OCI-LY7 (cell line): Measurements from ENCODE around the gene CFL2. TPM values are rescaled to one million over a fixed set of nuclear protein-coding genes. Genes with fewer than 3 reads are reported as not detected.
A peak's percentile ranks its signal among the peaks of the same experiment; 100 is the strongest.
"Not testable (repeated sequence)": the region's sequence is repeated elsewhere in the genome, so short reads cannot be mapped to it uniquely, and the experiment has no call there.

Source experiments
- BruUV-seq: library from RNA; stranded (reverse); fragments of 400-500 nt; replicated peaks from 2 replicates; lab custom pipeline; 2021; lab: Mats Ljungman, UMichigan
- CTCF ChIA-PET: fragments of 300-600 bp; sonication (Branson Sonifier 250); formaldehyde crosslinking; loops from one replicate; lab custom pipeline; 2022; ENCODE audit warnings: antibody characterized with exemption; ENCODE audit not compliant: unreplicated experiment; lab: Charles Lee
- POLR2A ChIA-PET: fragments of 300-600 bp; sonication (Branson Sonifier 250); formaldehyde crosslinking; loops from one replicate; lab custom pipeline; 2022; ENCODE audit warnings: antibody characterized with exemption; lab: Charles Lee
- DNase-seq: peaks from one replicate; pipeline ENCODE4 v3.0.0-alpha.2; 2015; ENCODE audit warnings: low spot score
- H2AFZ ChIP-seq: fragments of 200-600 bp; sonication (generic), shearing (Covaris generic); 2 replicates; pipeline ENCODE4 v1.6.1; 2014; ENCODE audit warnings: mild to moderate bottlenecking, antibody characterized with exemption, low read length, moderate library complexity
- H3K27ac ChIP-seq: fragments of 200-600 bp; sonication (generic); 2 replicates; pipeline ENCODE4 v1.5.1; 2014; ENCODE audit warnings: mixed run types, low read depth, mild to moderate bottlenecking, moderate library complexity, low read length, inconsistent platforms; ENCODE audit not compliant: poor library complexity, severe bottlenecking
- H3K36me3 ChIP-seq: fragments of 200-600 bp; sonication (generic); 2 replicates; pipeline ENCODE4 v1.6.1; 2014; ENCODE audit warnings: mild to moderate bottlenecking, antibody characterized with exemption, low read length, moderate library complexity, mixed read lengths; ENCODE audit not compliant: insufficient read depth
- H3K4me1 ChIP-seq: fragments of 200-600 bp; sonication (generic); 2 replicates; pipeline ENCODE4 v1.5.1; 2014; ENCODE audit warnings: mild to moderate bottlenecking, low read length; ENCODE audit not compliant: insufficient read depth, poor library complexity, severe bottlenecking
- H3K4me2 ChIP-seq: fragments of 200-600 bp; sonication (generic); 2 replicates; pipeline ENCODE4 v1.6.1; 2014; ENCODE audit warnings: mild to moderate bottlenecking, low read length
- H3K4me3 ChIP-seq: fragments of 200-600 bp; sonication (generic); 2 replicates; pipeline ENCODE4 v1.5.1; 2014; ENCODE audit warnings: mild to moderate bottlenecking, low read depth, low read length; ENCODE audit not compliant: poor library complexity, severe bottlenecking
- H3K79me2 ChIP-seq: fragments of 200-600 bp; sonication (generic); 2 replicates; pipeline ENCODE4 v1.6.1; 2016; ENCODE audit warnings: low read depth, mild to moderate bottlenecking, low read length, moderate library complexity, mixed read lengths; ENCODE audit not compliant: insufficient read depth
- H3K9me2 ChIP-seq: fragments of 200-600 bp; sonication (generic); 2 replicates; pipeline ENCODE4 v1.6.1; 2016; ENCODE audit warnings: mild to moderate bottlenecking, low read length, mixed read lengths; ENCODE audit not compliant: insufficient read depth
- H3K9me3 ChIP-seq: fragments of 200-600 bp; sonication (generic); 2 replicates; pipeline ENCODE4 v1.6.1; 2014; ENCODE audit warnings: mild to moderate bottlenecking, mixed run types, low read length, mixed read lengths
- H4K20me1 ChIP-seq: fragments of 200-600 bp; sonication (generic); 2 replicates; pipeline ENCODE4 v1.6.1; 2014; ENCODE audit warnings: mild to moderate bottlenecking, antibody characterized with exemption, low read length, moderate library complexity, mixed read lengths; ENCODE audit not compliant: insufficient read depth
- EZH2phosphoT487 ChIP-seq: fragments of 200-600 bp; sonication (generic); IDR thresholded peaks from 2 replicates; pipeline ENCODE4 v1.6.1; 2018; ENCODE audit warnings: low read depth, borderline replicate concordance, mild to moderate bottlenecking, mixed run types, antibody characterized with exemption, low read length, moderate library complexity, mixed read lengths
- intact Hi-C: fragments of 100-400 bp; cut with micrococcal nuclease; formaldehyde crosslinking; loops from one replicate; pipeline ENCODE4 v1.10.0; 2022; ENCODE audit not compliant: unreplicated experiment
- total RNA-seq, 2 experiments: library from RNA; depleted of rRNA in 1 of 2; stranded (reverse); fragments of >200 nt in 1 of 2; shearing (Covaris generic) in 1 of 2; gene quantifications; 2 replicates each; pipeline ENCODE4 v1.2.3, GENCODE V29; 2014 to 2022
- TF ChIP-seq, protein P1 (sequence below): fragments of 200-600 bp; sonication (generic); conservative IDR thresholded peaks from 2 replicates; pipeline ENCODE4 v1.5.1; 2014; ENCODE audit warnings: mild to moderate bottlenecking, antibody characterized with exemption, low read length, moderate library complexity, mixed read lengths

Gene CFL2
- total RNA-seq, 2 experiments from 2014 or later = 7.1 to 24.7 TPM

DNA sequence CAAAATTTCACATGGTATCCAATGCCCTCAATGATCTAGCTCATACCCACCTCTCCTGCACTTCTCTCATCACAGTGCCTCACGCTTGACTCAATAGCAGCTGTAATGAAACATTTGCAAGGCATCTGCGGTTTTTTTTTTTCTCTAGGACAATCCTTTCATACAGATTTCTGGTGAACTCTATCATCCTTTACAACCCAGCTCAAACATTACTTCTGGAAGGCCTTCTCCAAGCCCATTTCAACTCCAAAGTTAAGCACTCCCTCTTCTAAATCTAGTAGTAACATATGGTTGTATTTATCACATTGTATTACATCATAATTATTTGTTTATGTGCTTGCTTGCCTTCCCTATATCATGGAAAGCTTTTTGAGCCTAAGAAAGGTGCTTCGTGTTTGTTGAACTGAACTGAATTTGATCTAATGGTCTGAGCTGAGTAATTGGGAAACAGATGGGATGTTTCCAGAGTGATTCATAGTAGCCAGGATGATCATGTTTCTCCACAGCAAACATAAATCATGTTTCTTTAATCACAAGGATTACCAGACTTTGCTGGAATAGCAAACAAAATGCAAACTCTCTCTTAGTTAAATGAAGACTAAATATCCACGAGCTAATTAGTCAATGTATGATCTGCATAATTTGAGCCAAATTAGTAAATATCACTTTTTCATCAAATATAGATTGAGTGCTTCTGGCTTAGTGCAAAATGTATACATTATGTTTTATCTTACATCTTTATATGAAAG, 14.3 kb downstream of the CFL2 start:
- Histone ChIP-seq H3K36me3 (no peaks in the 10 kb centered on the region), H3K4me1 (no peaks in the 10 kb centered on the region), H3K4me2 (no peak overlapping the region), H4K20me1 (no peaks in the 10 kb centered on the region), H3K27ac (no peak overlapping the region), H2AFZ (no peak overlapping the region), H3K79me2 (no peaks in the 10 kb centered on the region), H3K9me2 (no peaks in the 10 kb centered on the region), H3K4me3 (no peak overlapping the region), H3K9me3 (no peaks in the 10 kb centered on the region)
- TF ChIP-seq, protein P1, sequence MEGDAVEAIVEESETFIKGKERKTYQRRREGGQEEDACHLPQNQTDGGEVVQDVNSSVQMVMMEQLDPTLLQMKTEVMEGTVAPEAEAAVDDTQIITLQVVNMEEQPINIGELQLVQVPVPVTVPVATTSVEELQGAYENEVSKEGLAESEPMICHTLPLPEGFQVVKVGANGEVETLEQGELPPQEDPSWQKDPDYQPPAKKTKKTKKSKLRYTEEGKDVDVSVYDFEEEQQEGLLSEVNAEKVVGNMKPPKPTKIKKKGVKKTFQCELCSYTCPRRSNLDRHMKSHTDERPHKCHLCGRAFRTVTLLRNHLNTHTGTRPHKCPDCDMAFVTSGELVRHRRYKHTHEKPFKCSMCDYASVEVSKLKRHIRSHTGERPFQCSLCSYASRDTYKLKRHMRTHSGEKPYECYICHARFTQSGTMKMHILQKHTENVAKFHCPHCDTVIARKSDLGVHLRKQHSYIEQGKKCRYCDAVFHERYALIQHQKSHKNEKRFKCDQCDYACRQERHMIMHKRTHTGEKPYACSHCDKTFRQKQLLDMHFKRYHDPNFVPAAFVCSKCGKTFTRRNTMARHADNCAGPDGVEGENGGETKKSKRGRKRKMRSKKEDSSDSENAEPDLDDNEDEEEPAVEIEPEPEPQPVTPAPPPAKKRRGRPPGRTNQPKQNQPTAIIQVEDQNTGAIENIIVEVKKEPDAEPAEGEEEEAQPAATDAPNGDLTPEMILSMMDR = no peak
- TF ChIP-seq EZH2phosphoT487 = no peak
- ChIA-PET CTCF (interaction anchor here (1.4 kb wide), 1 partner anchor 10 kb away, joined by 3 read pairs; no protein-coding TSS in a partner anchor), POLR2A (interaction anchor here (0.6 to 3.6 kb wide), 7 partner anchors 9 to 188 kb away, joined by 3 to 17 read pairs (median 3); no protein-coding TSS in a partner anchor)
- intact Hi-C loops = no loop called here
- DNase-seq = no peak
- no TSS peak for BruUV-seq

DNA sequence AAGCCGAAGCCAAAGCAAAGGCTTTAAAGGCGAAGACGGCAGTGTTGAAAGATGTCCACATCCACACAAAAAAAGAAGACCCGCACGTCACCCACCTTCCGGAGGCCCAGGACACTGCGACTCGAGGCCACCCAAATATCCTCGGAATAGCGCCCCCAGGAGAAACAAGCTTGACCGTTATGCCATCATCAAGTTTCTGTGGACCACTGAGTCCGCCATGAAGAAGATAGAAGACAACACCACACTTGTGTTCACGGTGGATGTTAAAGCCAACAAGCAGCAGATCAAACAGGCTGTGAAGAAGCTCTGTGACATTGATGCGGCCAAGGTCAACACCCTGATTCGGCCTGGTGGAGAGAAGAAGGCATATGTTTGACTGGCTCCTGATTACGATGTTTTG, 20.2 kb downstream of the CFL2 start:
- CTCF ChIA-PET, H3K79me2 ChIP-seq, H3K4me3 ChIP-seq, H3K9me3 ChIP-seq, H3K4me1 ChIP-seq, H4K20me1 ChIP-seq, H3K4me2 ChIP-seq, H3K27ac ChIP-seq, DNase-seq, H2AFZ ChIP-seq, intact Hi-C loops, BruUV-seq, H3K36me3 ChIP-seq, H3K9me2 ChIP-seq: not testable (repeated sequence)
- POLR2A ChIA-PET = interaction anchor here (0.5 to 0.6 kb wide), 2 partner anchors 140 to 714 kb away, joined by 3 to 6 read pairs; no protein-coding TSS in a partner anchor
- TF ChIP-seq, protein P1 = peak; percentile 22; the same call in 1 of the 2 replicates

DNA sequence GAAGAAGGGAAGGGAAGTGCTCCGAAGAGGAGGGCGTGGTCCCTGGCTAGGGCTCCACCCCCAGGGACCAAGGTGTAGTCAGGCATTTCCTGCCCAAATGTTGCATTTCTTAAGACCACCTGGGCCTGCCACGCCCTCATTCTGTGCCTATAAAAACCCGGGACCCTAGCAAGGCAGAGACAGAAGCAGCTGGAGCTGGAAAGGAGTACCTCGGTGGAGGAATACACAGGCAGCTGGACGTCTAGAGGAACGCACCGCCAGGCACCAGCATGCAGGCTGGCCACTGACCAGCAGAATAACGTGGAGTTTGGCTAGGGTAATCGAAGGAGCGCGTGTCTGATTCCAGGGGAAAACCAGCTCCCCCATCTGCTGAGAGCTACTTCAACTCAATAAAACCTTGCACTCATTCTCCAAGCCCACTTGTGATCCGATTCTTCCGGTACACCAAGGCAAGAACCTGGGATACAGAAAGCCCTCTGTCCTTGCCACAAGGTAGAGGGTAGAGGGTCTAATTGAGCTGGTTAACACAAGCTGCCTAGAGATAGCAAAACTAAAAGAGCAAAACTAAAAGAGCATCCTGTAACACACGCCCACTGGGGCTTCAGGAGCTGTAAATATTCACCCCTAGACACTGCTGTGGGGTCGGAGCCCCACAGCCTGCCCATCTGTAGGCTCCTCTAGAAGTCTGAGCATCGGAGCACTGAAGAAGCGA, 21.0 kb downstream of the CFL2 start:
- TF ChIP-seq, protein P1 = no peak
- TF ChIP-seq EZH2phosphoT487 = no peak
- no peak overlapping the region for H3K27ac ChIP-seq
- BruUV-seq = no TSS peak
- H3K79me2 ChIP-seq = no peaks in the 10 kb centered on the region
- H4K20me1 ChIP-seq = no peaks in the 10 kb centered on the region
- H3K4me3 ChIP-seq = no peak overlapping the region
- ChIA-PET POLR2A (interaction anchor here (0.5 to 1.0 kb wide), 2 partner anchors 29 to 1040 kb away, joined by 3 to 4 read pairs; no protein-coding TSS in a partner anchor), CTCF (no interaction called here)
- intact Hi-C loops = no loop called here
- peaks cover 8% of the 10 kb centered on the region for H3K4me1 ChIP-seq
- no peaks in the 10 kb centered on the region for H3K36me3 ChIP-seq
- H3K9me3 ChIP-seq = no peaks in the 10 kb centered on the region
- H3K9me2 ChIP-seq = no peaks in the 10 kb centered on the region
- H3K4me2 ChIP-seq = no peak overlapping the region
- peak; percentile 24 for DNase-seq
- no peak overlapping the region for H2AFZ ChIP-seq
